Neutrophil (primary cell): ENCODE results near the gene CYB561D2.

Experiments
- H3K27ac ChIP-seq: fragments of 200-600 bp; sonication (generic); 2 replicates; pipeline ENCODE4 v1.5.1; 2016; ENCODE audit warnings: mild to moderate bottlenecking, moderate library complexity
- H3K27me3 ChIP-seq: fragments of 200-600 bp; sonication (generic); 2 replicates; pipeline ENCODE4 v1.6.0; 2016; ENCODE audit warnings: mild to moderate bottlenecking
- H3K36me3 ChIP-seq: fragments of 200-600 bp; sonication (generic); 2 replicates; pipeline ENCODE4 v1.5.1; 2017
- H3K4me1 ChIP-seq, 2 experiments: fragments of 200-600 bp in 1 of 2; sonication (generic) in 1 of 2; 1 replicate in 1 of 2; 2 replicates in 1 of 2; pipeline versions ENCODE4 v1.5.1 to v1.6.1; 2013 to 2016; ENCODE audit warnings: low read depth in 1 of 2, low read length in 1 of 2, mild to moderate bottlenecking in 1 of 2, moderate library complexity in 1 of 2; ENCODE audit not compliant: control insufficient read depth in 1 of 2, insufficient read depth in 1 of 2
- H3K4me3 ChIP-seq, 2 experiments: fragments of 200-600 bp in 1 of 2; sonication (generic) in 1 of 2; 1 replicate in 1 of 2; 2 replicates in 1 of 2; pipeline ENCODE4 v1.5.1; 2013 to 2016; ENCODE audit warnings: low read depth in 1 of 2, low read length in 1 of 2, mild to moderate bottlenecking in 1 of 2, moderate library complexity in 1 of 2
- H3K9me3 ChIP-seq: fragments of 200-600 bp; sonication (generic); 2 replicates; pipeline ENCODE4 v1.5.1; 2016
- TF ChIP-seq, protein P1 (sequence below): fragments of 200-600 bp; sonication (generic); IDR thresholded peaks from 2 replicates; pipeline ENCODE4 v1.5.1; 2016; ENCODE audit warnings: antibody characterized with exemption

CYB561D2 gene

DNA sequence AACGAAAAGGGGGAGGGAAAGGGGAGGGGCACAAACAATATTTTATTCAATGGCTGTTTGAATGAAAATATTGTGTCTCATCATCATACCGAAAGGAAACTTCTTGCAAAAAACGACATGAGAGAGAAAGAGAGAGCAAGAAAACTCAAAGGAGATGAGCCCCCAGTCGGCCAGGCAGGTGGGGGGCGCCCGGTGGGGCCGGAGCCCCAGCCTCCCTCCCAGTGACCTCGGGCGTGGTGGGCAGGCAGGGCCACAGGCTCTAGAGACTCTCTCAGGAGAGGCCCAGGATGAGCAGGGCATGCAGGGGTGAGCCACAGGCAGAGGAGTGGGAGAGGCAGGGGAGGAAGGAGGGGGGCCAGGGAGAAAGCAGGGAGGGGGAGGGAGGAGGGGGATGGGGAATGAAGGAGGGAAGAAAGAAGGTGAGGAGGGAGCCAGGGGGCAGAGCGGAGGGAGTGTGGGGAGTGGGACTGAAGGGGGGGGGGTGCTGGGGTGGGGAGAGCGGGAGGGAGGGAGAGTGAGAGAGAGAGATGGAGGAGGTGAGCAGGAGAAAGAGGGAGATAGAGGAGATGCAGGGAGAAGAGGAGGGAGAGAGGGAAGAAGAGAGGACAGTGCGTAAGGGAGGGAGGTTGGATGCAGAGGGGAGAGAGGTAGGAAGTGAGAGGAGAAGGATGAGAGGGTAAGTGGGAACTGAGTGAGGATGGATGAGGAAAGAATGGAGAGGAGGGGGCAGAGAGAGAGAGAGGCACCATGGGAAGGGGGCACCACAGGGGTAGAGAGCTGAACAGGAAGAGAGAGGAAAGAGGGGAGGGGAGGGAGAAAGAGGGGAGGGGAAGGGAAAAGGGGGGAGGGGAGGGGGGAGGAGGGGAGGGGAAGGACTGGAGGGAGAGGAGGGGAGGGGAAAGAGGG is 22.7 kb downstream of the CYB561D2 start:
- TF ChIP-seq, protein P1, sequence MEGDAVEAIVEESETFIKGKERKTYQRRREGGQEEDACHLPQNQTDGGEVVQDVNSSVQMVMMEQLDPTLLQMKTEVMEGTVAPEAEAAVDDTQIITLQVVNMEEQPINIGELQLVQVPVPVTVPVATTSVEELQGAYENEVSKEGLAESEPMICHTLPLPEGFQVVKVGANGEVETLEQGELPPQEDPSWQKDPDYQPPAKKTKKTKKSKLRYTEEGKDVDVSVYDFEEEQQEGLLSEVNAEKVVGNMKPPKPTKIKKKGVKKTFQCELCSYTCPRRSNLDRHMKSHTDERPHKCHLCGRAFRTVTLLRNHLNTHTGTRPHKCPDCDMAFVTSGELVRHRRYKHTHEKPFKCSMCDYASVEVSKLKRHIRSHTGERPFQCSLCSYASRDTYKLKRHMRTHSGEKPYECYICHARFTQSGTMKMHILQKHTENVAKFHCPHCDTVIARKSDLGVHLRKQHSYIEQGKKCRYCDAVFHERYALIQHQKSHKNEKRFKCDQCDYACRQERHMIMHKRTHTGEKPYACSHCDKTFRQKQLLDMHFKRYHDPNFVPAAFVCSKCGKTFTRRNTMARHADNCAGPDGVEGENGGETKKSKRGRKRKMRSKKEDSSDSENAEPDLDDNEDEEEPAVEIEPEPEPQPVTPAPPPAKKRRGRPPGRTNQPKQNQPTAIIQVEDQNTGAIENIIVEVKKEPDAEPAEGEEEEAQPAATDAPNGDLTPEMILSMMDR, result no peak
- no peak overlapping the region for H3K27ac ChIP-seq
- H3K4me3 ChIP-seq, result no peak overlapping the region
- peaks cover 14% of the 10 kb centered on the region for H3K27me3 ChIP-seq
- H3K9me3 ChIP-seq, result no peaks in the 10 kb centered on the region
- no peaks in the 10 kb centered on the region for H3K4me1 ChIP-seq
- no peaks in the 10 kb centered on the region for H3K36me3 ChIP-seq

DNA sequence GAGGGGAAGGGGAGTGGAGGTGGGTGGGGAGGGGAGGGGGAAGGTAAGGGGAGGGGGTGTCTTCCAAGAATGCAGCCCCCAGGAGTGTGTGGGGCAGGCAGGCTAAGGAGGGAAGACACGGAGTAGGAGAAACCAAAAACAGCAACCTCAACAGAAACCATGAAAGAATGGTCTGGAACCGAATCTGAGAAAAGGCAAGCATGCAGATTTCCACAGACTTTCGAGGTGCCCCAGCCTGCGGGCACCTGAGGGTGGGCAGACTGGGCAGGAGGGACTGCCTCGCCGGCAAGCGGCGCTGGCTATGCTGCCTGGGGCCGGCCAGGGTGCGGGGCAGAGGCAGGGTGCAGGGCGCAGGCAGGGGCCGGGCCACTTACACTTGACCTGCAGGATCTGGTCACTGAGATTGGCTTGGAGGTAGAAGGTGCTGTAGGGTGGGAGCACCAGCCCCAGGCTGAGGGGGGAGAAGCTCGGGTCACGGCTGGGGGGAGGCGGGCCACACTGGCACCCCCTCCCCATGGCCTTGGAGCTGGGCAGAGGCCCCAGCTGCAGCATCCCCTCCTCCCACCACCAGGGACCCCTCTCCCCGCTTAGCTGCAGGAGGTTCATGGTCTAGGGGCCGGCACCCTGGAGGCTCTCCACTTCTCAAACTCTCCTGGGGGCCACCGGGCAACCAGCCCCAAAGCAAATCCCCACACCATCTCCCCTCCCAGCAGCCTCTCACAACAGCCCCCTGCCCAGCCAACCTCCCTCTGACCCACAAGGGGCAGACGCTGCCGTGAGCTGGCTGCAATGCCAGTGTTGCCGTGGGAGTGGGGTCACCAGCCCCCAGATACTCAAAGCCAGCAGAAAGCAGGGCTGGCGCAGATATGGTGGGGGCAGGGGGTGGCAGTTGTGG is 23.9 kb downstream of the CYB561D2 start:
- Histone ChIP-seq H3K9me3 (no peaks in the 10 kb centered on the region), H3K27me3 (peaks cover 14% of the 10 kb centered on the region), H3K27ac (no peak overlapping the region), H3K36me3 (no peaks in the 10 kb centered on the region), H3K4me3 (no peak overlapping the region), H3K4me1 (no peaks in the 10 kb centered on the region)
- TF ChIP-seq, protein P1, result no peak

- no peaks in the 10 kb centered on the region for H3K4me1 ChIP-seq
- TF ChIP-seq, protein P1, result no peak
- no peaks in the 10 kb centered on the region for H3K36me3 ChIP-seq
- peaks cover 14% of the 10 kb centered on the region for H3K27me3 ChIP-seq
- H3K4me3 ChIP-seq, result no peak overlapping the region
- H3K9me3 ChIP-seq, result no peaks in the 10 kb centered on the region
- no peak overlapping the region for H3K27ac ChIP-seq
These were observed 24.7 kb downstream of the CYB561D2 start for GRCh38 chr3:50375258-50375931.

- peaks cover 4% of the 10 kb centered on the region for H3K27me3 ChIP-seq
These were observed 27.4 kb downstream of the CYB561D2 start for GRCh38 chr3:50378024-50378423.

GRCh38 chr3:50378757-50379156 is 28.1 kb downstream of the CYB561D2 start:
- Histone ChIP-seq H3K27ac (no peak overlapping the region), H3K36me3 (no peaks in the 10 kb centered on the region), H3K9me3 (no peaks in the 10 kb centered on the region), H3K4me1 (no peaks in the 10 kb centered on the region), H3K27me3 (peaks cover 4% of the 10 kb centered on the region), H3K4me3 (no peak overlapping the region)
- TF ChIP-seq, protein P1, result no peak

More at GRCh38 chr3:50378024-50378423, 27.4 kb downstream of the CYB561D2 start:
- Histone ChIP-seq H3K36me3 (no peaks in the 10 kb centered on the region), H3K9me3 (no peaks in the 10 kb centered on the region), H3K4me3 (no peak overlapping the region), H3K27ac (no peak overlapping the region), H3K4me1 (no peaks in the 10 kb centered on the region)
- TF ChIP-seq, protein P1, result no peak
